GM06990 (cell line): ENCODE measurements around the gene ERC1.

Source experiments
- DNase-seq: peaks from one replicate; pipeline ENCODE4 v3.0.0-alpha.2; 2011; ENCODE audit not compliant: insufficient read length; ENCODE audit errors: extremely low read depth
- H3K27me3 ChIP-seq: replicated peaks from 2 replicates; pipeline ENCODE4 v1.6.0; 2011; ENCODE audit warnings: low read length; ENCODE audit not compliant: control insufficient read depth, insufficient read depth
- H3K36me3 ChIP-seq: 2 replicates; pipeline ENCODE4 v1.5.1; 2011; ENCODE audit warnings: low read length; ENCODE audit not compliant: control insufficient read depth, insufficient read depth
- H3K4me3 ChIP-seq: replicated peaks from 2 replicates; pipeline ENCODE4 v1.5.1; 2011; ENCODE audit warnings: low read depth, mild to moderate bottlenecking, control low read depth, low read length
- TF ChIP-seq, protein P1 (sequence below): IDR thresholded peaks from 2 replicates; pipeline ENCODE4 v1.5.1; 2011; ENCODE audit warnings: low read length, control low read depth, mild to moderate bottlenecking, inconsistent platforms; ENCODE audit not compliant: insufficient read depth, poor library complexity, severe bottlenecking

Gene ERC1

DNA sequence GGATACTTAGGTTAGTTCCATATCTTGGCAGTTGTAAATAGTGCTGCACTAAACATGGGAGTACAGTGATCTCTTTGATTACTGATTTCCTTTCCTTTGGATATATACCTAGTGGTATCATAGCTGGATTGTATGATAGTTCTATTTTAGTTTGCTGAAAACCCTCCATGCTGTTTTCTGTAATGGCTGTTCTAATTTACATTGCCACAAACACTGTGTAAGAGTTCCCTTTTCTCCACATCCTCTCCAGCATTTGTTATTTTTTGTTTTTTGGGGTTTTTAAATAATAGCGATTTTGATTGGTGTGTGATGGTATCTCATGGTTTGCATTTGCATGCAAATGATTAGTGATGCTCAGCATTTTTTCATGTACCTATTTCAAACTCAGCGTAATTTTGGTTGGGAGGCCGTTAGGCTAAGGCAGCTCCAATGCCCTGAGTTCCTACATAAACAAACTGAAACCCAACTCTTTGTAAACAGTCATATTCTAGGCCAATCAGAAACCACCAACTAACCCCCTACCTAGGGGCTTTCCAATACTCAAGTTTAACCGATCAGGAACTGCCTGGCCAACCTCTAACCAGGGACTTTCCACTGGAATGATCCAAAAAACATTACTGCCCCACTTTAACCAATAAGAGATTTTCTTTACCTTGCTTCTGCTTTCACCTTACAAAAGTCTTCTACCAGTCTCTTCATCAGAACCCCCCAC is 431.7 kb downstream of the ERC1 start:
- DNase-seq: peak; percentile 30
- Histone ChIP-seq H3K27me3 (no peaks in the 10 kb centered on the region), H3K4me3 (no peak overlapping the region), H3K36me3 (no peaks in the 10 kb centered on the region)
- TF ChIP-seq, protein P1, sequence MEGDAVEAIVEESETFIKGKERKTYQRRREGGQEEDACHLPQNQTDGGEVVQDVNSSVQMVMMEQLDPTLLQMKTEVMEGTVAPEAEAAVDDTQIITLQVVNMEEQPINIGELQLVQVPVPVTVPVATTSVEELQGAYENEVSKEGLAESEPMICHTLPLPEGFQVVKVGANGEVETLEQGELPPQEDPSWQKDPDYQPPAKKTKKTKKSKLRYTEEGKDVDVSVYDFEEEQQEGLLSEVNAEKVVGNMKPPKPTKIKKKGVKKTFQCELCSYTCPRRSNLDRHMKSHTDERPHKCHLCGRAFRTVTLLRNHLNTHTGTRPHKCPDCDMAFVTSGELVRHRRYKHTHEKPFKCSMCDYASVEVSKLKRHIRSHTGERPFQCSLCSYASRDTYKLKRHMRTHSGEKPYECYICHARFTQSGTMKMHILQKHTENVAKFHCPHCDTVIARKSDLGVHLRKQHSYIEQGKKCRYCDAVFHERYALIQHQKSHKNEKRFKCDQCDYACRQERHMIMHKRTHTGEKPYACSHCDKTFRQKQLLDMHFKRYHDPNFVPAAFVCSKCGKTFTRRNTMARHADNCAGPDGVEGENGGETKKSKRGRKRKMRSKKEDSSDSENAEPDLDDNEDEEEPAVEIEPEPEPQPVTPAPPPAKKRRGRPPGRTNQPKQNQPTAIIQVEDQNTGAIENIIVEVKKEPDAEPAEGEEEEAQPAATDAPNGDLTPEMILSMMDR: no peak

DNA sequence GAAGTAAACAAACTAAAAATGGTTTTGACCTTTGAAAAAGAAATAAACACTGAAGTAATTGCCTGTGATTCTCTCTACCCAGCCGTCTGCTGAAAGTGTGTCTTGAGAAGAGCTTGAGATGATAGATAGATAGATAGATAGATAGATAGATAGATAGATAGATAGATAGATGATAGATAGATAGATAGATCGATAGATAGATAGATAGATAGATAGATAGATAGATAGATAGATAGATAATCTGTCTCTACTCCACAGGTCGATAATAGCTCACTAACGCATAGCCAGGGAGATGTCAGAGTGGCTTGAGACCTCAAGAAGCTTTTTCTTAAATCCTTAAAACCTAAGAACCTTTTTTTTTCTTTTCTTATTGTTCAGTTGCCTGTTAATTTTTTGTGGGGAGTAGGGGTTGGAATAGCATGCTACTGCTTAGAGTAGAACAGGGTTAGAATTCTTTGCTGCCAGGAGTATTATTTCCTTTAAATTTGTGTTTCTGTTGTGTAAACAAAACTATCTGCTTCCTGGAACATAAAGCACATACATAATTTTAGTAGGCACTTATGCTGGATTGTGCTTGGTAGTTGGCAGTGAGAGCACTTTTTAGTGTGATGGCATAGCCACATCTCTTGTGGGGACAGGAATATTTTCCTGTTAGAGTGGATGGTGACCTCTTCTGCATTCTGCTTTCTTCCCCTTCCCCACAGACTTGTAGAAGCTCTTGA is 433.8 kb downstream of the ERC1 start:
- TF ChIP-seq, protein P1: no peak
- Histone ChIP-seq H3K36me3 (no peaks in the 10 kb centered on the region), H3K27me3 (no peaks in the 10 kb centered on the region), H3K4me3 (no peak overlapping the region)
- DNase-seq: no peak

GRCh38 chr12:1425396-1425729 is 434.3 kb downstream of the ERC1 start:
- Histone ChIP-seq H3K27me3 (no peaks in the 10 kb centered on the region), H3K36me3 (no peaks in the 10 kb centered on the region), H3K4me3 (no peak overlapping the region)
- DNase-seq: peak; percentile 15
- TF ChIP-seq, protein P1: no peak

DNA sequence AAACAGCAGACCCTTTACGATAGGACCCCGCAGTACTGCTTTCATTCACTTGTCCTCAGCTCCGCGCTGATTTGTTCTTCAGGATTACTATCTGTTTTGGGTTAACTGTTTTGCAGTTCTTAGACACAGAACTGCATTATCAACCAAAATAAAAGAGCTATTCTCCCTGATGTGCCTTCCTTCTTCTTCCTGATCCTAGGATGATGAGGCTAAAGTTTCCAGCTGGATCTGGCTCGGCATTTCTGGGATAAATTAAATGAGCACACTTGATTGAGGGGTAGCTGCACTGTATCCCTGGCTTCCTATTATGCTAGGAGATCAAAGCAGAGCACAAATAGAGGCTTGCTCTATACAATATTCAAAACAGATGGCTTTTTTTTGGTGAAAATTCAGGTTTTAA is 437.6 kb downstream of the ERC1 start:
- H3K27me3 ChIP-seq: no peaks in the 10 kb centered on the region
- no peak for DNase-seq
- no peaks in the 10 kb centered on the region for H3K36me3 ChIP-seq
- H3K4me3 ChIP-seq: no peak overlapping the region
- TF ChIP-seq, protein P1: no peak

- Histone ChIP-seq H3K4me3 (no peak overlapping the region), H3K36me3 (no peaks in the 10 kb centered on the region), H3K27me3 (no peaks in the 10 kb centered on the region)
- DNase-seq: no peak
- TF ChIP-seq, protein P1: no peak
Measured at GRCh38 chr12:1429980-1430379, 439.0 kb downstream of the ERC1 start.
